Thyroid gland (tissue), 4 donors: ENCODE results near the gene COL20A1.

ENCODE experiments used
- POLR2A ChIP-seq, 2 donors: fragments of 450-650 bp; IDR thresholded peaks; one replicate each; pipeline ENCODE4 v1.6.1; 2017; ENCODE audit warnings: antibody characterized with exemption in 2 of 2, mild to moderate bottlenecking in 2 of 2, moderate library complexity in 1 of 2
- TF ChIP-seq, protein P1 (sequence below), 6 experiments: fragments of 200-600 bp in 3 of 6; fragments of 450-650 bp in 3 of 6; sonication (generic) in 3 of 6; IDR thresholded peaks; one replicate each; pipeline ENCODE4 v1.5.1; 2016 to 2019; ENCODE audit warnings: antibody characterized with exemption in 6 of 6, mild to moderate bottlenecking in 2 of 6, inconsistent platforms in 1 of 6, moderate library complexity in 1 of 6

DNA sequence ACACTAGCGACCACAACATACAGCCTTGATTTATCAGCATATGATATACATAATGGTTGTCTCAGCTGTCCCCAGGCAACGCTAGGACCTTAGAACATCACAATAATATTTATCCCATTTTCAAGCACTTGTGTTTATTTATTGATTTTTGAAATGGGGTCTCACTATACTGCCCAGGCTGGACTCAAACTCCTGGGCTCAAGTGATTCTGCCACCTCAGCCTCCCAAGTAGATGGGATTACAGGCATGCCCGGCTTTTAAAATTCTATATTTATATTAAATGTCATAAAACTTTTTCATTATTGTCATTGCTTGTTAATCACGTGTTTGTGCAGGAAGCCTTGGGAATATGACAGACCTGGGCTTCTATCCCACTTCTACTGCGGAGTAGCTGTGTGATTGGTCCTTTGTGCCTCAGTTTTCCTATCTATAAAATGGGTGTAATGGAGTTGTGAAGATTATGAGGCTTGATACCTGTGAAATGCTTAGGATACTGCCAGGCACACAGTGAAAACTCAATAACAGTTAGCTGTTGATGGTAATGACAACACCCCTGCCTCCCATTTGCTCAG lies 10.2 kb downstream of the COL20A1 start:
- TF ChIP-seq, protein P1, sequence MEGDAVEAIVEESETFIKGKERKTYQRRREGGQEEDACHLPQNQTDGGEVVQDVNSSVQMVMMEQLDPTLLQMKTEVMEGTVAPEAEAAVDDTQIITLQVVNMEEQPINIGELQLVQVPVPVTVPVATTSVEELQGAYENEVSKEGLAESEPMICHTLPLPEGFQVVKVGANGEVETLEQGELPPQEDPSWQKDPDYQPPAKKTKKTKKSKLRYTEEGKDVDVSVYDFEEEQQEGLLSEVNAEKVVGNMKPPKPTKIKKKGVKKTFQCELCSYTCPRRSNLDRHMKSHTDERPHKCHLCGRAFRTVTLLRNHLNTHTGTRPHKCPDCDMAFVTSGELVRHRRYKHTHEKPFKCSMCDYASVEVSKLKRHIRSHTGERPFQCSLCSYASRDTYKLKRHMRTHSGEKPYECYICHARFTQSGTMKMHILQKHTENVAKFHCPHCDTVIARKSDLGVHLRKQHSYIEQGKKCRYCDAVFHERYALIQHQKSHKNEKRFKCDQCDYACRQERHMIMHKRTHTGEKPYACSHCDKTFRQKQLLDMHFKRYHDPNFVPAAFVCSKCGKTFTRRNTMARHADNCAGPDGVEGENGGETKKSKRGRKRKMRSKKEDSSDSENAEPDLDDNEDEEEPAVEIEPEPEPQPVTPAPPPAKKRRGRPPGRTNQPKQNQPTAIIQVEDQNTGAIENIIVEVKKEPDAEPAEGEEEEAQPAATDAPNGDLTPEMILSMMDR (IDR thresholded peaks at IDR 0.05), result no peak
- no peak for TF ChIP-seq POLR2A (IDR thresholded peaks at IDR 0.05)
